ENCODE measurements around the gene ANO9.

DNA sequence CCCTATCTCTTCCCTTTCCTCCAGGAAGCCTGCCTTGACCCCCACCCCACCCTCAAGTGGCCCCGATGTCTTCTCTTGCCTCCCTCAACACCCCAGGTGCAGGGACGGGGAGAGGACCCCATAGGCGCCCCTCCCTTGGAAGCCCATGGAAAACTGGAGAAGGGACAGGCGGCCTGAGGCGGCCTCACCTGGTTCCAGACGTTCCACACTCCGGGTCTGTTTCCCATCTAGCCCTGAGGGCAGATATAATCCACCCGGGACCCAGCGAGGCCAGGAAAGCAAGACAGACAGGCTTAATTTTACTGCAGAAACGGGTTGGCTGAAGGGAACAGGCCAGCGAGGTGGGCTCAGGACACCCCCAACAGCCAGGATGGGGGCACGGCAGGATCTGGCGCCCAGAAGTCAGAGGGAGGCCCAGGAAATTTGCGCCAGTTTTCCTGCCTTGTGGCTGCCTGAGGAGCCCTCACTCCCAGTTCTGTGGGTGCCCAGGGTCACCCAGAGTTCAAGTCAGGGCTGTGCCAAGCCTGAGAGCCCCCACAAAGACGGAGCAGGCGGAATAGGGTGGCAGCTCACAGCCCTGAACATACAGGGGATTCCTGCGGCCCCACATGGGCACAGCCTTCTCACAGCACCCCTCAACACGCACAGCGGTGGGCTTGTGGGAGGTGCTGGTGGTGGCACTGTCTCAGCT is 24.0 kb downstream of the ANO9 start:
- TF ChIP-seq, protein P1, sequence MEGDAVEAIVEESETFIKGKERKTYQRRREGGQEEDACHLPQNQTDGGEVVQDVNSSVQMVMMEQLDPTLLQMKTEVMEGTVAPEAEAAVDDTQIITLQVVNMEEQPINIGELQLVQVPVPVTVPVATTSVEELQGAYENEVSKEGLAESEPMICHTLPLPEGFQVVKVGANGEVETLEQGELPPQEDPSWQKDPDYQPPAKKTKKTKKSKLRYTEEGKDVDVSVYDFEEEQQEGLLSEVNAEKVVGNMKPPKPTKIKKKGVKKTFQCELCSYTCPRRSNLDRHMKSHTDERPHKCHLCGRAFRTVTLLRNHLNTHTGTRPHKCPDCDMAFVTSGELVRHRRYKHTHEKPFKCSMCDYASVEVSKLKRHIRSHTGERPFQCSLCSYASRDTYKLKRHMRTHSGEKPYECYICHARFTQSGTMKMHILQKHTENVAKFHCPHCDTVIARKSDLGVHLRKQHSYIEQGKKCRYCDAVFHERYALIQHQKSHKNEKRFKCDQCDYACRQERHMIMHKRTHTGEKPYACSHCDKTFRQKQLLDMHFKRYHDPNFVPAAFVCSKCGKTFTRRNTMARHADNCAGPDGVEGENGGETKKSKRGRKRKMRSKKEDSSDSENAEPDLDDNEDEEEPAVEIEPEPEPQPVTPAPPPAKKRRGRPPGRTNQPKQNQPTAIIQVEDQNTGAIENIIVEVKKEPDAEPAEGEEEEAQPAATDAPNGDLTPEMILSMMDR (IDR thresholded peaks at IDR 0.05; ENCODE audit: low read length) = no peak
- TF ChIP-seq EZH2 (optimal IDR thresholded peaks at IDR 0.05; ENCODE audit: low read depth, low read length) = no peak
